K562 (cell line): ENCODE results near the gene SMIM13. TPM values are rescaled to one million over a fixed set of nuclear protein-coding genes. Genes with fewer than 3 reads are reported as not detected.
A peak's percentile ranks its signal among the peaks of the same experiment; 100 is the strongest.

ENCODE experiments used
- ARID2 ChIP-seq: fragments of 450-650 bp; IDR thresholded peaks from 2 replicates; pipeline ENCODE4 v1.6.1; 2017; ENCODE audit warnings: antibody characterized with exemption, mild to moderate bottlenecking
- CAMTA2 ChIP-seq: fragments of 250-450 bp; sonication (Bioruptor Pico); conservative IDR thresholded peaks from 2 replicates; pipeline ENCODE4 v1.5.1; 2022
- CCNT2 ChIP-seq: IDR thresholded peaks from 2 replicates; pipeline ENCODE4 v1.6.1; 2011; ENCODE audit warnings: borderline replicate concordance, low read depth, mild to moderate bottlenecking, moderate library complexity, mixed read lengths, low read length; ENCODE audit not compliant: insufficient read length; ENCODE audit errors: extremely low read depth
- CEBPB ChIP-seq: fragments of 450-650 bp; IDR thresholded peaks from 2 replicates; pipeline ENCODE4 v1.6.1; 2016; ENCODE audit warnings: missing genetic modification characterization, missing compliant biosample characterization
- CREM ChIP-seq: IDR thresholded peaks from 2 replicates; pipeline ENCODE4 v1.6.1; 2014; ENCODE audit warnings: antibody characterized with exemption, low read depth
- HDAC1 ChIP-seq, 2 experiments: fragments of 450-650 bp; IDR thresholded peaks; 2 replicates each; pipeline ENCODE4 v1.6.1; 2016 to 2017; ENCODE audit warnings: inconsistent platforms in 1 of 2, mild to moderate bottlenecking in 1 of 2, moderate library complexity in 1 of 2
- JUN ChIP-seq, 2 experiments: sonication (generic) in 1 of 2; formaldehyde crosslinking in 1 of 2; IDR thresholded peaks; 2 replicates each; pipeline versions ENCODE4 v1.6.1 to v1.8.0; 2012 to 2022; ENCODE audit warnings: borderline replicate concordance in 2 of 2, mild to moderate bottlenecking in 2 of 2, improper control_type of control experiment in 1 of 2, low read depth in 1 of 2, low read length in 1 of 2, missing genetic modification reagents in 1 of 2
- MTA1 ChIP-seq: fragments of 450-650 bp; IDR thresholded peaks from 2 replicates; pipeline ENCODE4 v1.6.1; 2017; ENCODE audit warnings: borderline replicate concordance
- NBN ChIP-seq: fragments of 450-650 bp; IDR thresholded peaks from 2 replicates; pipeline ENCODE4 v1.6.1; 2016; ENCODE audit warnings: low read depth, mild to moderate bottlenecking
- PPARD ChIP-seq: fragments of 250-450 bp; sonication (Bioruptor Pico); IDR thresholded peaks from 2 replicates; pipeline ENCODE4 v1.8.0; 2022; ENCODE audit warnings: inconsistent platforms, mild to moderate bottlenecking, moderate library complexity
- RBM22 ChIP-seq: fragments of 200-400 bp; formaldehyde crosslinking; IDR thresholded peaks from 2 replicates; pipeline ENCODE4 v1.6.1; 2018; ENCODE audit warnings: low read length, low read depth; ENCODE audit not compliant: poor library complexity, severe bottlenecking
- RBM34 ChIP-seq: fragments of 200-400 bp; formaldehyde crosslinking; IDR thresholded peaks from 2 replicates; pipeline ENCODE4 v1.6.1; 2018; ENCODE audit warnings: low read length, borderline replicate concordance; ENCODE audit not compliant: insufficient read depth
- RBM39 ChIP-seq: fragments of 200-400 bp; formaldehyde crosslinking; optimal IDR thresholded peaks from 2 replicates; pipeline ENCODE3; 2018; ENCODE audit warnings: low read depth, low read length
- SP2 ChIP-seq: IDR thresholded peaks from 2 replicates; pipeline ENCODE4 v1.6.1; 2011; ENCODE audit warnings: mild to moderate bottlenecking, low read depth, low read length, moderate library complexity; ENCODE audit not compliant: poor library complexity, severe bottlenecking; ENCODE audit errors: extremely low read depth
- SRSF1 ChIP-seq: fragments of 200-400 bp; formaldehyde crosslinking; IDR thresholded peaks from 2 replicates; pipeline ENCODE4 v1.6.1; 2017; ENCODE audit warnings: mild to moderate bottlenecking, low read depth, low read length, moderate library complexity
- SUPT5H ChIP-seq: fragments of 450-650 bp; IDR thresholded peaks from 2 replicates; pipeline ENCODE4 v1.6.1; 2016
- ZBTB1 ChIP-seq: sonication (generic); formaldehyde crosslinking; IDR thresholded peaks from 2 replicates; pipeline ENCODE4 v1.8.1; 2023; ENCODE audit warnings: missing genetic modification reagents, low read depth, mild to moderate bottlenecking, borderline replicate concordance
- ZNF212 ChIP-seq: fragments of 450-650 bp; formaldehyde crosslinking; IDR thresholded peaks from 2 replicates; pipeline ENCODE4 v1.4.0; 2020; ENCODE audit warnings: mild to moderate bottlenecking
- ZNF311 ChIP-seq: fragments of 250-450 bp; sonication (Bioruptor Pico); IDR thresholded peaks from 2 replicates; pipeline ENCODE4 v1.4.0; 2020; ENCODE audit warnings: mild to moderate bottlenecking, moderate library complexity
- ZNF431 ChIP-seq: sonication (generic); formaldehyde crosslinking; IDR thresholded peaks from 2 replicates; pipeline ENCODE4 v1.8.0; 2022; ENCODE audit warnings: mild to moderate bottlenecking, missing genetic modification reagents
- polyA plus RNA-seq, 8 experiments: library from polyadenylated mRNA; depleted of rRNA in 4 of 8; stranded (reverse) in 5 of 8; unstranded in 3 of 8; fragments of >200 nt; fragmentation: Nextera tagmentation in 2 of 8; fragmentation: Illumina TruSeq in 1 of 8; extraction: Ambion mirVana in 2 of 8; extraction: Trizol in 1 of 8; gene quantifications; 2 replicates each; pipeline versions ENCODE4 v1.2.1 to v1.2.3, GENCODE V29; 2011 to 2014; ENCODE audit warnings: inconsistent platforms in 1 of 8, missing spikeins in 1 of 8
- total RNA-seq, 7 experiments: library from RNA; depleted of rRNA in 6 of 7; stranded (reverse); fragments of >200 nt in 6 of 7; fragmentation: Illumina TruSeq in 2 of 7; extraction: Trizol in 2 of 7; gene quantifications; 2 replicates each; pipeline versions ENCODE4 v1.2.1 to v1.2.3, GENCODE V29; 2011 to 2021; ENCODE audit warnings: low replicate concordance in 1 of 7
- TF ChIP-seq, protein P1 (sequence below), 3 experiments: fragments of 200-800 bp in 1 of 3; sonication (Bioruptor generic) in 1 of 3; sonication (generic) in 1 of 3; formaldehyde crosslinking in 1 of 3; IDR thresholded peaks; 2 replicates each; pipeline versions ENCODE4 v1.6.1 to v1.8.0; 2016 to 2022; ENCODE audit warnings: mild to moderate bottlenecking in 2 of 3, missing compliant biosample characterization in 2 of 3, missing genetic modification characterization in 2 of 3, missing genetic modification reagents in 1 of 3
- TF ChIP-seq, protein P2 (sequence below): IDR thresholded peaks from 2 replicates; pipeline ENCODE4 v1.6.1; 2016; ENCODE audit warnings: missing genetic modification characterization, missing compliant biosample characterization
- TF ChIP-seq, protein P3 (sequence below): fragments of 250-450 bp; sonication (Bioruptor Pico); IDR thresholded peaks from 2 replicates; pipeline ENCODE4 v1.4.0; 2020; ENCODE audit warnings: mild to moderate bottlenecking

Gene SMIM13
- total and polyA plus RNA-seq, 9 of the 15 experiments (the other 6 are each of a cell fraction or from before 2014, with no cell fraction given), result 5.5 to 24.8 (median 11.7) TPM

DNA sequence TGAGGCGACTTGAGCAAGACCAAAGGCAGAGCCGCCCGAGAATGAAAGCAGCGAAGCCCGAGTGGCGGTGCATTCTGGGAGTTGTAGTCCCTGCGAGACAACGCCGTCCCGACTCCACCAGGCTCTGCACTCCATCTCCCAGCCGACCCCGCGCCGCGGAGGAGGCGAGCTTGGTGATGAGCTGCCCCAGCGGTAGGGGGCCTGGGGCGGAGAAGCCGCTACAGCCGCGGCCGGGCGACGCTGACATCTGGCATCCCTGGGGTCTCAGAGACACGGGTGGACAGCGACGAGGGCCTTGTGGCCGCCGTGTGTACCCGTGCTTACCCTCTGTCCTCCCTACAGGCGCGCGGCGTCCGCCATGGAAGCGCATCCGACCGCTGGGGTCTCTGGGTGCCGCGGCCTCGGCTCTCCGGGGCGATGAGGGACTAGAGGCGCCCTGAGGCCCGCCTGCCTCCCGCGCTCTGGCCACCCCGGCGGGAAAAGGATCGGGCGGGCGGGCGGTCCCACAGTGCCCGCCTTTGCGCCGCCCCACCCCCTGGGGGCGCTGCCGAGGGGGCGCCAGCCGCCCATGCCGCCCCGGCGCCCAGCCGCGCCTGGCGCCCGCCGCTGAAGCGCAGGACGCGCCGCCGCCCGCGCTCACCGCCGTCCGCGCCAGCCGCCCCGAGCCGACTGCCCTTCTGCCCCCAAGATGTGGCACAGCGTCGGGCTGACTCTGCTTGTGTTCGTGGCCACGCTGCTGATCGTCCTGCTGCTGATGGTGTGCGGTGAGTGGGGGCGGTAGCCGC is at the start of gene SMIM13 (continued):
- TF ChIP-seq, protein P1, sequence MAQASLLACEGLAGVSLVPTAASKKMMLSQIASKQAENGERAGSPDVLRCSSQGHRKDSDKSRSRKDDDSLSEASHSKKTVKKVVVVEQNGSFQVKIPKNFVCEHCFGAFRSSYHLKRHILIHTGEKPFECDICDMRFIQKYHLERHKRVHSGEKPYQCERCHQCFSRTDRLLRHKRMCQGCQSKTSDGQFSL (CRISPR knock-in tag; IDR thresholded peaks at IDR 0.05), result 0 out of 2 replicates have a peak, but pooled peaks have one; percentile 27
- TF ChIP-seq, protein P1 (tag; IDR thresholded peaks at IDR 0.05), result no peak
- TF ChIP-seq CCNT2 (peak; percentile 59), ZNF212 (no peak), CAMTA2 (no peak), RBM34 (0 out of 2 replicates have a peak, but pooled peaks have one; percentile 78), SUPT5H (peak; percentile 88), ZNF311 (peak; percentile 26; the same call in 1 of the 2 replicates), ARID2 (no peak), ZBTB1 (CRISPR knock-in tag) (peak; percentile 17; the same call in 1 of the 2 replicates), MTA1 (peak; percentile 77; the same call in 1 of the 2 replicates), NBN (no peak; the same call in none of the 2 replicates), SP2 (no peak), SRSF1 (0 out of 2 replicates have a peak, but pooled peaks have one; percentile 44), ZNF431 (CRISPR knock-in tag) (peak; percentile 72; the same call in 1 of the 2 replicates), CREM (peak; percentile 93), JUN (IDR thresholded peaks at IDR 0.05; ENCODE audit: borderline replicate concordance, low read depth, low read length) (0 out of 2 replicates have a peak, but pooled peaks have one; percentile 16), JUN (CRISPR knock-in tag; IDR thresholded peaks at IDR 0.05; ENCODE audit: borderline replicate concordance) (0 out of 2 replicates have a peak, but pooled peaks have one; percentile 15), RBM39 (no peak), RBM22 (no peak), HDAC1 (IDR thresholded peaks at IDR 0.05) (peak in 1 of 2 experiments; percentile 42; a peak in 1 of 4 replicates), PPARD (no peak), CEBPB (tag) (peak; percentile 96)
- TF ChIP-seq, protein P2, sequence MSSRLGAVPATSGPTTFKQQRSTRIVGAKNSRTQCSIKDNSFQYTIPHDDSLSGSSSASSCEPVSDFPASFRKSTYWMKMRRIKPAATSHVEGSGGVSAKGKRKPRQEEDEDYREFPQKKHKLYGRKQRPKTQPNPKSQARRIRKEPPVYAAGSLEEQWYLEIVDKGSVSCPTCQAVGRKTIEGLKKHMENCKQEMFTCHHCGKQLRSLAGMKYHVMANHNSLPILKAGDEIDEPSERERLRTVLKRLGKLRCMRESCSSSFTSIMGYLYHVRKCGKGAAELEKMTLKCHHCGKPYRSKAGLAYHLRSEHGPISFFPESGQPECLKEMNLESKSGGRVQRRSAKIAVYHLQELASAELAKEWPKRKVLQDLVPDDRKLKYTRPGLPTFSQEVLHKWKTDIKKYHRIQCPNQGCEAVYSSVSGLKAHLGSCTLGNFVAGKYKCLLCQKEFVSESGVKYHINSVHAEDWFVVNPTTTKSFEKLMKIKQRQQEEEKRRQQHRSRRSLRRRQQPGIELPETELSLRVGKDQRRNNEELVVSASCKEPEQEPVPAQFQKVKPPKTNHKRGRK (tag), result no peak
- TF ChIP-seq, protein P3, sequence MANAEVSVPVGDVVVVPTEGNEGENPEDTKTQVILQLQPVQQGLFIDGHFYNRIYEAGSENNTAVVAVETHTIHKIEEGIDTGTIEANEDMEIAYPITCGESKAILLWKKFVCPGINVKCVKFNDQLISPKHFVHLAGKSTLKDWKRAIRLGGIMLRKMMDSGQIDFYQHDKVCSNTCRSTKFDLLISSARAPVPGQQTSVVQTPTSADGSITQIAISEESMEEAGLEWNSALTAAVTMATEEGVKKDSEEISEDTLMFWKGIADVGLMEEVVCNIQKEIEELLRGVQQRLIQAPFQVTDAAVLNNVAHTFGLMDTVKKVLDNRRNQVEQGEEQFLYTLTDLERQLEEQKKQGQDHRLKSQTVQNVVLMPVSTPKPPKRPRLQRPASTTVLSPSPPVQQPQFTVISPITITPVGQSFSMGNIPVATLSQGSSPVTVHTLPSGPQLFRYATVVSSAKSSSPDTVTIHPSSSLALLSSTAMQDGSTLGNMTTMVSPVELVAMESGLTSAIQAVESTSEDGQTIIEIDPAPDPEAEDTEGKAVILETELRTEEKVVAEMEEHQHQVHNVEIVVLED (CRISPR knock-in tag), result peak; percentile 44
